HEK293 (cell line): Measurements from ENCODE around the gene SCRT2.

Source experiments
- CTCF ChIA-PET: fragments of 350-600 bp; formaldehyde crosslinking; extraction: SDS; loops from one replicate; lab custom pipeline; 2021; ENCODE audit warnings: antibody characterized with exemption; lab: Yijun Ruan, JAX
- POLR2A ChIA-PET: fragments of 300-600 bp; formaldehyde crosslinking; extraction: SDS; loops from one replicate; lab custom pipeline; 2020; ENCODE audit warnings: antibody characterized with exemption, inconsistent platforms; lab: Yijun Ruan, JAX
- H3K27ac ChIP-seq: fragments of 200-500 bp; sonication (Bioruptor generic); 2 replicates; pipeline ENCODE4 v1.5.1; 2014; ENCODE audit warnings: low read depth, low read length, control low read depth, inconsistent platforms; ENCODE audit errors: extremely low read depth
- H3K36me3 ChIP-seq, 2 experiments: fragments of 200-500 bp in 1 of 2; sonication (Bioruptor generic) in 1 of 2; 1 replicate in 1 of 2; 2 replicates in 1 of 2; pipeline ENCODE4 v1.5.1; 2014 to 2017; ENCODE audit warnings: inconsistent platforms in 2 of 2, low read length in 2 of 2; ENCODE audit not compliant: control insufficient read depth in 2 of 2, insufficient read depth in 1 of 2
- H3K4me1 ChIP-seq: fragments of 200-500 bp; sonication (Bioruptor generic); 2 replicates; pipeline ENCODE4 v1.5.1; 2014; ENCODE audit warnings: mild to moderate bottlenecking, low read length, inconsistent platforms; ENCODE audit not compliant: control insufficient read depth, insufficient read depth
- H3K4me3 ChIP-seq: 2 replicates; pipeline ENCODE4 v1.5.1; 2011; ENCODE audit warnings: low read depth, mild to moderate bottlenecking, control low read depth, low read length, moderate library complexity
- H3K9me3 ChIP-seq: fragments of 200-500 bp; sonication (Bioruptor generic); 2 replicates; pipeline ENCODE4 v1.5.1; 2014; ENCODE audit warnings: low read depth, low read length, inconsistent platforms; ENCODE audit not compliant: control insufficient read depth, insufficient read depth
- FEZF1 ChIP-seq: fragments of 450-650 bp; formaldehyde crosslinking; IDR thresholded peaks from 2 replicates; pipeline ENCODE4 v1.5.1; 2016; ENCODE audit warnings: missing biosample characterization, missing genetic modification characterization
- GFI1B ChIP-seq: fragments of 450-650 bp; formaldehyde crosslinking; IDR thresholded peaks from 2 replicates; pipeline ENCODE4 v1.5.1; 2016; ENCODE audit warnings: missing biosample characterization, missing genetic modification characterization
- INSM2 ChIP-seq: fragments of 450-650 bp; formaldehyde crosslinking; IDR thresholded peaks from 2 replicates; pipeline ENCODE4 v1.5.1; 2016; ENCODE audit warnings: missing biosample characterization, missing genetic modification characterization
- KLF7 ChIP-seq: fragments of 450-650 bp; formaldehyde crosslinking; IDR thresholded peaks from 2 replicates; pipeline ENCODE4 v1.5.1; 2016; ENCODE audit warnings: missing biosample characterization, missing genetic modification characterization, borderline replicate concordance
- KLF8 ChIP-seq: fragments of 450-650 bp; formaldehyde crosslinking; IDR thresholded peaks from 2 replicates; pipeline ENCODE4 v1.5.1; 2016; ENCODE audit warnings: missing biosample characterization, missing genetic modification characterization
- OVOL3 ChIP-seq: fragments of 450-650 bp; formaldehyde crosslinking; IDR thresholded peaks from 2 replicates; pipeline ENCODE4 v1.5.1; 2016; ENCODE audit warnings: missing biosample characterization, missing genetic modification characterization
- PATZ1 ChIP-seq: fragments of 450-650 bp; formaldehyde crosslinking; IDR thresholded peaks from 2 replicates; pipeline ENCODE4 v1.5.1; 2016; ENCODE audit warnings: missing biosample characterization, missing genetic modification characterization
- REST ChIP-seq: fragments of 450-650 bp; formaldehyde crosslinking; IDR thresholded peaks from 2 replicates; pipeline ENCODE4 v1.5.1; 2016; ENCODE audit warnings: missing biosample characterization, missing genetic modification characterization
- TSHZ1 ChIP-seq: fragments of 450-650 bp; formaldehyde crosslinking; IDR thresholded peaks from 2 replicates; pipeline ENCODE4 v1.5.1; 2016; ENCODE audit warnings: missing biosample characterization, missing genetic modification characterization, borderline replicate concordance
- ZBTB44 ChIP-seq: fragments of 450-650 bp; IDR thresholded peaks from 2 replicates; pipeline ENCODE4 v1.5.1; 2018; ENCODE audit warnings: missing biosample characterization, mild to moderate bottlenecking, missing genetic modification characterization
- ZIC2 ChIP-seq: fragments of 450-650 bp; formaldehyde crosslinking; IDR thresholded peaks from 2 replicates; pipeline ENCODE4 v1.5.1; 2016; ENCODE audit warnings: missing biosample characterization, missing genetic modification characterization
- ZNF248 ChIP-seq: fragments of 450-650 bp; formaldehyde crosslinking; IDR thresholded peaks from 2 replicates; pipeline ENCODE4 v1.5.1; 2017; ENCODE audit warnings: missing biosample characterization, missing genetic modification characterization
- ZNF274 ChIP-seq, 2 experiments: fragments of 200-500 bp in 1 of 2; fragments of 450-650 bp in 1 of 2; sonication (Bioruptor generic) in 1 of 2; formaldehyde crosslinking in 1 of 2; IDR thresholded peaks; 2 replicates each; pipeline versions ENCODE4 v1.5.1 to v1.6.1; 2014 to 2016; ENCODE audit warnings: borderline replicate concordance in 1 of 2, inconsistent platforms in 1 of 2, low read length in 1 of 2, missing biosample characterization in 1 of 2, missing genetic modification characterization in 1 of 2
- ZNF302 ChIP-seq: fragments of 450-650 bp; formaldehyde crosslinking; IDR thresholded peaks from 2 replicates; pipeline ENCODE4 v1.5.1; 2016; ENCODE audit warnings: missing biosample characterization, missing genetic modification characterization, low read depth
- ZNF324 ChIP-seq: fragments of 450-650 bp; formaldehyde crosslinking; IDR thresholded peaks from 2 replicates; pipeline ENCODE4 v1.5.1; 2016; ENCODE audit warnings: missing biosample characterization, missing genetic modification characterization
- ZNF350 ChIP-seq: fragments of 450-650 bp; formaldehyde crosslinking; IDR thresholded peaks from 2 replicates; pipeline ENCODE4 v1.5.0; 2017; ENCODE audit warnings: missing biosample characterization, mild to moderate bottlenecking, missing genetic modification characterization
- ZNF391 ChIP-seq: fragments of 450-650 bp; formaldehyde crosslinking; IDR thresholded peaks from 2 replicates; pipeline ENCODE4 v1.5.1; 2016; ENCODE audit warnings: low read depth, missing biosample characterization, missing genetic modification characterization, borderline replicate concordance
- ZNF555 ChIP-seq: fragments of 450-650 bp; formaldehyde crosslinking; conservative IDR thresholded peaks from 2 replicates; pipeline ENCODE4 v1.5.1; 2017; ENCODE audit warnings: missing biosample characterization, mild to moderate bottlenecking, missing genetic modification characterization, inconsistent platforms
- ZNF596 ChIP-seq: fragments of 450-650 bp; IDR thresholded peaks from 2 replicates; pipeline ENCODE4 v1.5.0; 2018; ENCODE audit warnings: missing biosample characterization, mild to moderate bottlenecking, missing genetic modification characterization, moderate library complexity
- ZNF664 ChIP-seq: fragments of 450-650 bp; formaldehyde crosslinking; IDR thresholded peaks from 2 replicates; pipeline ENCODE4 v1.5.1; 2016; ENCODE audit warnings: missing biosample characterization, missing genetic modification characterization
- ZNF701 ChIP-seq: fragments of 450-650 bp; formaldehyde crosslinking; IDR thresholded peaks from 2 replicates; pipeline ENCODE4 v1.5.1; 2016; ENCODE audit warnings: missing biosample characterization, missing genetic modification characterization
- ZNF747 ChIP-seq: fragments of 450-650 bp; formaldehyde crosslinking; IDR thresholded peaks from 2 replicates; pipeline ENCODE4 v1.5.1; 2016; ENCODE audit warnings: missing biosample characterization, missing genetic modification characterization
- ZNF768 ChIP-seq: fragments of 450-650 bp; formaldehyde crosslinking; IDR thresholded peaks from 2 replicates; pipeline ENCODE4 v1.5.1; 2018; ENCODE audit warnings: missing biosample characterization, mild to moderate bottlenecking, missing genetic modification characterization

The SCRT2 gene

GRCh38 chr20:684676-685319 is 9.2 kb upstream of the SCRT2 start:
- H3K4me3 ChIP-seq: no peak overlapping the region
- no peak overlapping the region for H3K27ac ChIP-seq
- ChIA-PET CTCF (interaction anchor here (0.9 kb wide), 1 partner anchor 10 kb away, joined by 3 read pairs; the partner anchor contains the start of gene SCRT2), POLR2A (no interaction called here)
- TF ChIP-seq ZNF302 (tag by site-specific recombination) (no peak), KLF7 (tag by site-specific recombination) (no peak), ZIC2 (no peak), ZNF701 (tag by site-specific recombination) (no peak), ZNF350 (tag by site-specific recombination) (no peak), ZNF248 (tag by site-specific recombination) (no peak), INSM2 (no peak), ZNF555 (tag by site-specific recombination) (no peak), ZNF324 (tag by site-specific recombination) (no peak), ZBTB44 (tag by site-specific recombination) (no peak), PATZ1 (tag by site-specific recombination) (no peak), GFI1B (tag by site-specific recombination) (no peak), FEZF1 (tag by site-specific recombination) (no peak), ZNF747 (tag by site-specific recombination) (no peak), TSHZ1 (no peak), OVOL3 (no peak), KLF8 (tag by site-specific recombination) (no peak)
- H3K4me1 ChIP-seq: no peaks in the 10 kb centered on the region
- H3K36me3 ChIP-seq: no peaks in the 10 kb centered on the region
- no peaks in the 10 kb centered on the region for H3K9me3 ChIP-seq

GRCh38 chr20:682123-682522 is 6.5 kb upstream of the SCRT2 start:
- POLR2A ChIA-PET: no interaction called here
- no peak for TF ChIP-seq ZNF768 (tag by site-specific recombination)
- no peak for TF ChIP-seq ZNF274 (IDR thresholded peaks at IDR 0.05; ENCODE audit: low read length)
- TF ChIP-seq ZNF274 (tag by site-specific recombination; IDR thresholded peaks at IDR 0.05; ENCODE audit: borderline replicate concordance): no peak
- TF ChIP-seq ZNF391 (tag by site-specific recombination): no peak
- TF ChIP-seq ZNF596 (tag by site-specific recombination): no peak
- TF ChIP-seq ZNF664 (tag by site-specific recombination): no peak
- TF ChIP-seq REST (tag by site-specific recombination): no peak

More at GRCh38 chr20:682123-682522, 6.5 kb upstream of the SCRT2 start:
- no peak overlapping the region for H3K27ac ChIP-seq
- CTCF ChIA-PET: interaction anchor here (1.0 to 3.3 kb wide), 3 partner anchors 12 to 57 kb away, joined by 3 to 14 read pairs (median 3); no protein-coding TSS in a partner anchor
- H3K9me3 ChIP-seq: no peaks in the 10 kb centered on the region
- no peak overlapping the region for H3K4me3 ChIP-seq
- no peaks in the 10 kb centered on the region for H3K4me1 ChIP-seq
- H3K36me3 ChIP-seq: no peaks in the 10 kb centered on the region
